KMS-11 (cell line): ENCODE results near the gene STAG2.
A peak's percentile ranks its signal among the peaks of the same experiment; 100 is the strongest.

Experiments
- H2AFZ ChIP-seq: fragments of 200-600 bp; sonication (generic); 2 replicates; pipeline ENCODE4 v1.6.1; 2016; ENCODE audit warnings: antibody characterized with exemption, mixed run types, low read depth
- H3K27ac ChIP-seq: fragments of 200-600 bp; sonication (generic); 2 replicates; pipeline ENCODE4 v1.6.1; 2016; ENCODE audit warnings: mild to moderate bottlenecking, mixed run types
- H3K27me3 ChIP-seq: fragments of 200-600 bp; sonication (generic); 2 replicates; pipeline ENCODE4 v1.6.1; 2017; ENCODE audit warnings: mild to moderate bottlenecking, low read depth, mixed run types, moderate library complexity; ENCODE audit not compliant: insufficient read depth
- H3K36me3 ChIP-seq: fragments of 200-600 bp; sonication (generic); 2 replicates; pipeline ENCODE4 v1.6.1; 2017; ENCODE audit warnings: mild to moderate bottlenecking, mixed run types; ENCODE audit not compliant: insufficient read depth
- H3K4me1 ChIP-seq: fragments of 200-600 bp; sonication (generic); 2 replicates; pipeline ENCODE4 v1.6.1; 2016; ENCODE audit warnings: mild to moderate bottlenecking, low read depth, mixed run types; ENCODE audit not compliant: poor library complexity, severe bottlenecking
- H3K4me2 ChIP-seq: fragments of 200-600 bp; sonication (generic); 2 replicates; pipeline ENCODE4 v1.7.0; 2016; ENCODE audit warnings: mild to moderate bottlenecking, mixed run types
- H3K4me3 ChIP-seq: fragments of 200-600 bp; sonication (generic); IDR thresholded peaks from 2 replicates; pipeline ENCODE4 v1.6.1; 2017; ENCODE audit warnings: low read depth, low read length, mixed read lengths; ENCODE audit not compliant: insufficient read depth
- H3K79me2 ChIP-seq: fragments of 200-600 bp; sonication (generic); 2 replicates; pipeline ENCODE4 v1.6.1; 2016; ENCODE audit warnings: low read depth, mixed run types; ENCODE audit not compliant: insufficient read depth
- H3K9ac ChIP-seq: fragments of 200-600 bp; sonication (generic); 2 replicates; pipeline ENCODE4 v1.6.1; 2016; ENCODE audit warnings: mild to moderate bottlenecking, mixed run types
- H4K20me1 ChIP-seq: fragments of 200-600 bp; sonication (generic); 2 replicates; pipeline ENCODE4 v1.6.1; 2016; ENCODE audit warnings: mild to moderate bottlenecking, mixed run types; ENCODE audit not compliant: insufficient read depth
- TF ChIP-seq, protein P1 (sequence below): fragments of 200-600 bp; sonication (generic); conservative IDR thresholded peaks from 2 replicates; pipeline ENCODE4 v1.6.1; 2017; ENCODE audit warnings: low read depth, mild to moderate bottlenecking, antibody characterized with exemption, low read length, moderate library complexity, mixed read lengths

The STAG2 gene

GRCh38 chrX:123962006-123962467, 531 bp downstream of the STAG2 start:
- H3K4me3 ChIP-seq: no peak overlapping the region
- peaks cover 62% of the 10 kb centered on the region for H3K79me2 ChIP-seq
- no peaks in the 10 kb centered on the region for H3K27me3 ChIP-seq
- TF ChIP-seq, protein P1, sequence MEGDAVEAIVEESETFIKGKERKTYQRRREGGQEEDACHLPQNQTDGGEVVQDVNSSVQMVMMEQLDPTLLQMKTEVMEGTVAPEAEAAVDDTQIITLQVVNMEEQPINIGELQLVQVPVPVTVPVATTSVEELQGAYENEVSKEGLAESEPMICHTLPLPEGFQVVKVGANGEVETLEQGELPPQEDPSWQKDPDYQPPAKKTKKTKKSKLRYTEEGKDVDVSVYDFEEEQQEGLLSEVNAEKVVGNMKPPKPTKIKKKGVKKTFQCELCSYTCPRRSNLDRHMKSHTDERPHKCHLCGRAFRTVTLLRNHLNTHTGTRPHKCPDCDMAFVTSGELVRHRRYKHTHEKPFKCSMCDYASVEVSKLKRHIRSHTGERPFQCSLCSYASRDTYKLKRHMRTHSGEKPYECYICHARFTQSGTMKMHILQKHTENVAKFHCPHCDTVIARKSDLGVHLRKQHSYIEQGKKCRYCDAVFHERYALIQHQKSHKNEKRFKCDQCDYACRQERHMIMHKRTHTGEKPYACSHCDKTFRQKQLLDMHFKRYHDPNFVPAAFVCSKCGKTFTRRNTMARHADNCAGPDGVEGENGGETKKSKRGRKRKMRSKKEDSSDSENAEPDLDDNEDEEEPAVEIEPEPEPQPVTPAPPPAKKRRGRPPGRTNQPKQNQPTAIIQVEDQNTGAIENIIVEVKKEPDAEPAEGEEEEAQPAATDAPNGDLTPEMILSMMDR: no peak
- peaks cover 33% of the 10 kb centered on the region for H3K4me1 ChIP-seq
- H3K36me3 ChIP-seq: no peaks in the 10 kb centered on the region
- H3K4me2 ChIP-seq: peak overlapping the region; percentile 98; the same call in 1 of the 2 replicates
- H3K9ac ChIP-seq: peak overlapping the region; percentile 100
- H2AFZ ChIP-seq: 0 out of 2 replicates have a peak overlapping the region, but pooled peaks have one; percentile 1
- H4K20me1 ChIP-seq: peaks cover 12% of the 10 kb centered on the region
- H3K27ac ChIP-seq: peak overlapping the region; percentile 100

DNA sequence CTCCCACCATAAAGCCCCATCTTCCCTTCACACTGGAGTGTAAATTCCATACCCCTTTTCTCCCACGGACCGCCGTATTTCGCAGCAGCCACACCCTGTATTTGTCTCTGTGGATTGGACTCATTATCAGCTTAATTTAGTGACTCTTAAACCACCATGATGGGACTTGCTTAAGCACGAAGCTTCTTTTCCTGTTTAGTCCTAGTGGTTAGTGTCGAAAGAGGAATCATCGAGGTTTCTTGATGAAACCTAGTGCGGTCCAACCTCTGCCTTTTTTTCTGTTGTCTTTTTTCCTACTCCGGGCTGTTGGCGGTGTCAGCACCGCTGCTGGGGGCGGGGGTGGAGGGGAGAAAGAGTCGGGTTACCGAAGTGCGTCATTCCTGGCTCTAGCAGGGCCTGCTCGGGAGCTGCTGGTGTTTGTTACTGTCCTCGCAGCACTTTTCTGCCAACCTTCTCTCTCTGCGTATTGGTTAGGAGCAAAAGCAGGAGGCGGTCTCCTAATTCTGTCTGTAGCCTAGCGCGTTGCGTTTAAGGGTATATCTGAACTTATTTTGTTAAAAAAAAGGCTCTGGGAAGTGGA, 1.4 kb downstream of the STAG2 start:
- Histone ChIP-seq H2AFZ (no peak overlapping the region), H3K4me3 (no peak overlapping the region), H3K4me1 (peaks cover 30% of the 10 kb centered on the region), H3K27ac (peak overlapping the region; percentile 100), H3K79me2 (peaks cover 70% of the 10 kb centered on the region), H3K9ac (peak overlapping the region; percentile 100), H3K27me3 (no peaks in the 10 kb centered on the region), H3K36me3 (no peaks in the 10 kb centered on the region), H4K20me1 (peaks cover 12% of the 10 kb centered on the region), H3K4me2 (peak overlapping the region; percentile 98)
- TF ChIP-seq, protein P1: no peak

GRCh38 chrX:123964156-123964834, 2.8 kb downstream of the STAG2 start:
- H3K27me3 ChIP-seq: no peaks in the 10 kb centered on the region
- H3K4me3 ChIP-seq: no peak overlapping the region
- TF ChIP-seq, protein P1: no peak
- H3K36me3 ChIP-seq: no peaks in the 10 kb centered on the region
- H2AFZ ChIP-seq: no peak overlapping the region
- peak overlapping the region; percentile 98 for H3K4me2 ChIP-seq
- H3K4me1 ChIP-seq: peaks cover 26% of the 10 kb centered on the region
- peaks cover 84% of the 10 kb centered on the region for H3K79me2 ChIP-seq
- H4K20me1 ChIP-seq: peaks cover 21% of the 10 kb centered on the region
- H3K27ac ChIP-seq: peak overlapping the region; percentile 100; the same call in 1 of the 2 replicates
- peak overlapping the region; percentile 100; the same call in 1 of the 2 replicates for H3K9ac ChIP-seq

GRCh38 chrX:123965712-123966111, 4.2 kb downstream of the STAG2 start:
- Histone ChIP-seq H3K9ac (no peak overlapping the region), H4K20me1 (peaks cover 24% of the 10 kb centered on the region), H3K4me3 (no peak overlapping the region), H3K36me3 (no peaks in the 10 kb centered on the region), H3K27me3 (no peaks in the 10 kb centered on the region), H3K79me2 (peaks cover 96% of the 10 kb centered on the region), H3K4me2 (no peak overlapping the region), H2AFZ (no peak overlapping the region), H3K4me1 (peaks cover 27% of the 10 kb centered on the region), H3K27ac (no peak overlapping the region)
- TF ChIP-seq, protein P1: no peak
